MM.1S (cell line): ENCODE data around the gene TAF1D.

ENCODE experiments used
- CTCF ChIP-seq: fragments of 300-600 bp; sonication (generic); IDR thresholded peaks from 2 replicates; pipeline ENCODE4 v1.5.1; 2016; ENCODE audit warnings: antibody characterized with exemption, low read length, mixed read lengths
- EZH2 ChIP-seq: fragments of 300-600 bp; sonication (generic); optimal IDR thresholded peaks from 2 replicates; pipeline ENCODE3; 2017; ENCODE audit warnings: low read depth, mild to moderate bottlenecking, antibody characterized with exemption, low read length, mixed read lengths
- EZH2phosphoT487 ChIP-seq: fragments of 300-600 bp; sonication (generic); IDR thresholded peaks from 2 replicates; pipeline ENCODE4 v1.6.1; 2018; ENCODE audit warnings: antibody characterized with exemption, low read length

- no peak for TF ChIP-seq CTCF
- no peak for TF ChIP-seq EZH2
- TF ChIP-seq EZH2phosphoT487 = no peak
These were observed 37.1 kb downstream of the TAF1D start for GRCh38 chr11:93704237-93704636.
